H1 (cell line): ENCODE measurements around the gene GNB3. TPM values are rescaled to one million over a fixed set of nuclear protein-coding genes. Genes with fewer than 3 reads are reported as not detected.

Source experiments
- CTCF ChIA-PET: fragments of 300-600 bp; sonication (Branson Sonifier 250); formaldehyde crosslinking; loops from one replicate; lab custom pipeline; 2021; ENCODE audit not compliant: partially characterized antibody; lab: Charles Lee
- POLR2A ChIA-PET: fragments of 300-600 bp; sonication (Branson Sonifier 250); formaldehyde crosslinking; loops from one replicate; lab custom pipeline; 2021; ENCODE audit warnings: inconsistent platforms; ENCODE audit not compliant: partially characterized antibody; lab: Charles Lee
- DNase-seq, 2 experiments: peaks; one replicate each; pipeline versions ENCODE4 v3.0.0 to v3.0.0-alpha.2; 2010 to 2022; ENCODE audit warnings: low spot score in 2 of 2, low read depth in 1 of 2, mixed read lengths in 1 of 2
- FAIRE-seq: peaks from 2 replicates; lab custom pipeline; 2011; peaks lifted over from hg19 to GRCh38; lab: Jason Lieb, UNC
- H2AFZ ChIP-seq: 2 replicates; pipeline ENCODE4 v1.8.1; 2012; ENCODE audit warnings: low read length, inconsistent platforms
- H2AK5ac ChIP-seq: 2 replicates; pipeline ENCODE4 v1.6.1; 2013; ENCODE audit warnings: low read depth, low read length
- H2BK120ac ChIP-seq: replicated peaks from 2 replicates; pipeline ENCODE3; 2013; ENCODE audit warnings: low read depth, low read length, inconsistent platforms
- H2BK12ac ChIP-seq: 2 replicates; pipeline ENCODE4 v1.6.1; 2013; ENCODE audit warnings: low read depth, low read length
- H2BK15ac ChIP-seq: 2 replicates; pipeline ENCODE4 v1.6.1; 2013; ENCODE audit warnings: low read length
- H2BK20ac ChIP-seq: 2 replicates; pipeline ENCODE4 v1.6.1; 2013; ENCODE audit warnings: low read length
- H2BK5ac ChIP-seq: 2 replicates; pipeline ENCODE4 v1.6.1; 2013; ENCODE audit warnings: low read depth, low read length
- H3K14ac ChIP-seq: 2 replicates; pipeline ENCODE4 v1.6.1; 2013; ENCODE audit warnings: inconsistent platforms; ENCODE audit not compliant: insufficient read length
- H3K18ac ChIP-seq: 2 replicates; pipeline ENCODE4 v1.6.1; 2013; ENCODE audit warnings: low read length; ENCODE audit errors: extremely low read depth
- H3K23ac ChIP-seq: 2 replicates; pipeline ENCODE4 v1.6.1; 2013; ENCODE audit warnings: inconsistent platforms; ENCODE audit not compliant: insufficient read length
- H3K23me2 ChIP-seq: 2 replicates; pipeline ENCODE4 v1.6.1; 2013; ENCODE audit warnings: low read depth, low read length
- H3K27ac ChIP-seq: 2 replicates; pipeline ENCODE4 v1.6.1; 2011; ENCODE audit warnings: low read depth, low read length, inconsistent platforms
- H3K27me3 ChIP-seq, 4 experiments: replicated peaks in 1 of 4; 1 replicate in 1 of 4; 2 replicates in 3 of 4; pipeline versions ENCODE4 v1.6.1 to v1.8.1; 2011 to 2013; ENCODE audit warnings: low read length in 3 of 4, mild to moderate bottlenecking in 3 of 4, inconsistent platforms in 2 of 4, mixed read lengths in 2 of 4, moderate library complexity in 1 of 4; ENCODE audit not compliant: control insufficient read depth in 3 of 4, insufficient read depth in 3 of 4; ENCODE audit errors: extremely low read depth in 1 of 4
- H3K36me3 ChIP-seq, 4 experiments: 2 replicates each; pipeline versions ENCODE4 v1.6.1 to v1.8.1; 2011 to 2013; ENCODE audit warnings: mild to moderate bottlenecking in 4 of 4, low read length in 3 of 4, moderate library complexity in 2 of 4, control low read depth in 1 of 4, inconsistent platforms in 1 of 4; ENCODE audit not compliant: insufficient read depth in 4 of 4, control insufficient read depth in 2 of 4
- H3K4ac ChIP-seq: replicated peaks from 2 replicates; pipeline ENCODE3; 2013; ENCODE audit warnings: low read length, low read depth, mixed read lengths, inconsistent platforms; ENCODE audit not compliant: insufficient read length
- H3K4me1 ChIP-seq, 4 experiments: replicated peaks in 1 of 4; 1 replicate in 1 of 4; 2 replicates in 3 of 4; pipeline versions ENCODE4 v1.6.1 to v1.8.1; 2011 to 2013; ENCODE audit warnings: low read length in 3 of 4, inconsistent platforms in 2 of 4, mixed read lengths in 1 of 4; ENCODE audit not compliant: insufficient read depth in 4 of 4, control insufficient read depth in 3 of 4
- H3K4me2 ChIP-seq, 2 experiments: 2 replicates each; pipeline versions ENCODE4 v1.6.1 to v1.8.1; 2011 to 2013; ENCODE audit warnings: low read depth in 2 of 2, low read length in 2 of 2, control low read depth in 1 of 2, inconsistent platforms in 1 of 2, mild to moderate bottlenecking in 1 of 2; ENCODE audit not compliant: insufficient read depth in 1 of 2
- H3K4me3 ChIP-seq, 4 experiments: fragments of 200-600, 300-600 bp in 1 of 4; sonication (generic), shearing (Covaris generic), sonication (Bioruptor Twin) in 1 of 4; 2 replicates each; pipeline versions ENCODE4 v1.5.1 to v1.8.1; 2011 to 2016; ENCODE audit warnings: low read length in 4 of 4, low read depth in 3 of 4, control low read depth in 2 of 4, inconsistent platforms in 2 of 4, mild to moderate bottlenecking in 2 of 4, mixed read lengths in 1 of 4, moderate library complexity in 1 of 4; ENCODE audit not compliant: insufficient read depth in 2 of 4; ENCODE audit errors: extremely low read depth in 1 of 4
- H3K56ac ChIP-seq: replicated peaks from 2 replicates; pipeline ENCODE3; 2013; ENCODE audit warnings: low read depth, mild to moderate bottlenecking, mixed read lengths, low read length, inconsistent platforms; ENCODE audit not compliant: insufficient read length
- H3K79me1 ChIP-seq: 2 replicates; pipeline ENCODE4 v1.6.1; 2013; ENCODE audit warnings: low read depth, low read length, control low read depth
- H3K79me2 ChIP-seq, 2 experiments: 2 replicates each; pipeline versions ENCODE4 v1.6.1 to v1.8.1; 2012 to 2013; ENCODE audit warnings: low read length in 2 of 2, mild to moderate bottlenecking in 2 of 2, inconsistent platforms in 1 of 2; ENCODE audit not compliant: insufficient read depth in 2 of 2, control insufficient read depth in 1 of 2
- H3K9ac ChIP-seq, 4 experiments: replicated peaks in 1 of 4; 1 replicate in 1 of 4; 2 replicates in 3 of 4; pipeline versions ENCODE4 v1.6.1 to v1.8.1; 2011 to 2013; ENCODE audit warnings: low read depth in 3 of 4, low read length in 3 of 4, control low read depth in 2 of 4, mild to moderate bottlenecking in 2 of 4, moderate library complexity in 2 of 4, inconsistent platforms in 1 of 4; ENCODE audit errors: extremely low read depth in 1 of 4
- H3K9me3 ChIP-seq, 2 experiments: 2 replicates each; pipeline versions ENCODE4 v1.6.1 to v1.8.1; 2012 to 2013; ENCODE audit warnings: mild to moderate bottlenecking in 2 of 2, moderate library complexity in 2 of 2, control low read depth in 1 of 2, inconsistent platforms in 1 of 2, low read depth in 1 of 2, low read length in 1 of 2, mixed read lengths in 1 of 2; ENCODE audit not compliant: insufficient read depth in 2 of 2
- H4K20me1 ChIP-seq, 2 experiments: replicated peaks in 1 of 2; 2 replicates each; pipeline versions ENCODE3 to v1.8.1; 2011 to 2013; ENCODE audit warnings: inconsistent platforms in 2 of 2, low read length in 2 of 2, mild to moderate bottlenecking in 1 of 2; ENCODE audit not compliant: insufficient read depth in 2 of 2, control insufficient read depth in 1 of 2
- H4K5ac ChIP-seq: 2 replicates; pipeline ENCODE4 v1.6.1; 2013; ENCODE audit warnings: low read length, low read depth, mixed read lengths, inconsistent platforms; ENCODE audit not compliant: insufficient read length
- H4K8ac ChIP-seq: 2 replicates; pipeline ENCODE4 v1.8.0; 2013; ENCODE audit warnings: mild to moderate bottlenecking, moderate library complexity, low read length, inconsistent platforms; ENCODE audit not compliant: insufficient read depth; ENCODE audit errors: extremely low read depth
- H4K91ac ChIP-seq: replicated peaks from 2 replicates; pipeline ENCODE3; 2013; ENCODE audit warnings: low read length, mixed read lengths, inconsistent platforms; ENCODE audit not compliant: insufficient read length
- BRCA1 ChIP-seq: IDR thresholded peaks from 2 replicates; pipeline ENCODE4 v1.6.1; 2012; ENCODE audit warnings: low read depth, low read length, improper control_type of control experiment
- CBX5 ChIP-seq: fragments of 300-800, 300-1000 bp; sonication (generic); IDR thresholded peaks from 2 replicates; pipeline ENCODE4 v1.7.1; 2016; ENCODE audit warnings: antibody characterized with exemption, low read length, low read depth
- CBX8 ChIP-seq: fragments of 300-800, 300-1000 bp; sonication (generic); IDR thresholded peaks from 2 replicates; pipeline ENCODE4 v1.7.1; 2016; ENCODE audit warnings: low read depth, low read length, borderline replicate concordance
- FOSL1 ChIP-seq: IDR thresholded peaks from 2 replicates; pipeline ENCODE4 v1.6.1; 2011; ENCODE audit warnings: mild to moderate bottlenecking, low read depth, low read length, moderate library complexity; ENCODE audit not compliant: insufficient read depth
- KDM5A ChIP-seq: fragments of 200-600 bp; IDR thresholded peaks from 2 replicates; pipeline ENCODE4 v1.7.1; 2012; ENCODE audit warnings: mild to moderate bottlenecking, low read length, inconsistent platforms, mixed read lengths
- PHF8 ChIP-seq: fragments of 200-600 bp; sonication (generic); conservative IDR thresholded peaks from 2 replicates; pipeline ENCODE4 v1.7.1; 2012; ENCODE audit warnings: low read depth, mild to moderate bottlenecking, inconsistent platforms, low read length, moderate library complexity
- RFX5 ChIP-seq: IDR thresholded peaks from 2 replicates; pipeline ENCODE4 v1.6.1; 2011; ENCODE audit warnings: low read depth, low read length, improper control_type of control experiment, borderline replicate concordance
- SIN3A ChIP-seq, 2 experiments: IDR thresholded peaks in 1 of 2; conservative IDR thresholded peaks in 1 of 2; 2 replicates each; pipeline ENCODE4 v1.6.1; 2011 to 2012; ENCODE audit warnings: low read length in 2 of 2, improper control_type of control experiment in 1 of 2, low read depth in 1 of 2, mild to moderate bottlenecking in 1 of 2
- WGBS, 2 experiments: shearing (Covaris generic) in 1 of 2; methylation state at CpG; one replicate each; pipeline versions ENCODE4 v1.1.6 to v1.1.7; 2013 to 2015; ENCODE audit warnings: low lambda C conversion rate in 2 of 2, mixed read lengths in 2 of 2, inconsistent platforms in 1 of 2, low coverage in 1 of 2, missing lambda C conversion rate in 1 of 2; ENCODE audit not compliant: insufficient replicate concordance in 2 of 2, insufficient coverage in 1 of 2, insufficient read length in 1 of 2; ENCODE audit errors: extremely low coverage in 1 of 2, missing lambda C conversion rate in 1 of 2; 5-methylcytosine and 5-hydroxymethylcytosine counted together
- polyA plus RNA-seq, 7 experiments: library from polyadenylated mRNA; depleted of rRNA in 3 of 7; stranded (reverse) in 5 of 7; unstranded in 2 of 7; fragments of >200 nt in 5 of 7; fragments of 200-250 nt in 2 of 7; gene quantifications; 1 replicate in 5 of 7; 2 replicates in 1 of 7; 4 replicates in 1 of 7; pipeline versions ENCODE4 v1.2.1 to v1.2.3, GENCODE V29; 2011 to 2013; ENCODE audit warnings: missing spikeins in 2 of 7, mixed read lengths in 2 of 7
- total RNA-seq: library from RNA; stranded (reverse); fragmentation: NEBNext Ultra II Directional; extraction: Animal tissue kit (Norgen Biotek cat#: 25700); gene quantifications from 2 replicates; pipeline ENCODE4 v1.2.1, GENCODE V29; 2021
- TF ChIP-seq, protein P1 (sequence below), 3 experiments: IDR thresholded peaks; 1 replicate in 2 of 3; 2 replicates in 1 of 3; pipeline versions ENCODE4 v1.5.1 to v1.6.1; 2011; ENCODE audit warnings: low read length in 3 of 3, mild to moderate bottlenecking in 3 of 3, inconsistent platforms in 2 of 3, low read depth in 1 of 3, moderate library complexity in 1 of 3; ENCODE audit not compliant: insufficient read depth in 1 of 3; ENCODE audit errors: control extremely low read depth in 1 of 3

Gene GNB3
- total and polyA plus RNA-seq, 2 of the 8 experiments (the other 6 are each of a cell fraction or from before 2014, with no cell fraction given): 9.9 TPM

DNA sequence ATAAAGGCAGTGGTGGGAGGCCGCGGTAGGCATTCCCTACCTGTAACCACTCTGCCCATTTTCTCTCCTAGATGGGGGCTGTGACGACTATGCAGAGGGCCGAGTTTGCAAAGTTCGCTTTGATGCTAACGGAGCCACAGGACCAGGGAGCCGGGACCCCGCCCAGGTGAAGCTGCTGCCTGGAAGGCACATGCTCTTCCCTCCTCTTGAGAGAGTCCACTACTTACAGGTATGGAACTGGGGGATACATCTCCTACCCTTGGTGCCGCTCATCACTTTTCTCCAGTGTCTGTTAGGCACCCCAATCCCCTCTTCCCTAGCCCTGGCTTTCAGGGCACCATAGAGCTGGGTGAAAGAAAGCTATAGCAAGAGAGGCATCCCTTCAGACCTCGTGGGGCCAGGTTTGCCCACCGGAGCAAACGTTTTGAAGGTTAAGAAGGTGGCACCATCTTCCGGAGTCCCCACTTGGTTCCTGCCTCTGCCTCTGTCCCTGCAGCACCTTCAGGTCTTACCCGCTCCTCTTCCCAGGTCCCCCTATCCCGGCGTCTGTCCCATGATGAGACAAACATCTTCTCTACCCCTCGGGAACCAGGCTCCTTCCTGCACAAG, 14.5 kb upstream of the GNB3 start:
- Histone ChIP-seq H3K14ac (no peak overlapping the region), H3K23ac (no peak overlapping the region), H2AK5ac (no peak overlapping the region), H4K8ac (no peak overlapping the region; the same call in 1 of the 2 replicates), H3K18ac (no peak overlapping the region), H2BK12ac (no peak overlapping the region), H3K9me3 (no peaks in the 10 kb centered on the region), H3K23me2 (peaks cover 24% of the 10 kb centered on the region), H2AFZ (no peak overlapping the region), H3K36me3 (peaks cover 0 to 8% (median 6%) of the 10 kb centered on the region in 4 experiments; a peak in 3 of 8 replicates), H3K4me1 (peaks cover 4 to 40% (median 26%) of the 10 kb centered on the region in 4 experiments), H4K5ac (no peak overlapping the region), H3K4ac (no peak overlapping the region), H2BK15ac (0 out of 2 replicates have a peak overlapping the region, but pooled peaks have one; percentile 3), H3K79me1 (peaks cover 4% of the 10 kb centered on the region), H3K4me2 (no peak overlapping the region; a peak in 1 of 4 replicates), H2BK120ac (no peak overlapping the region), H3K56ac (no peak overlapping the region), H3K9ac (no peak overlapping the region), H3K27me3 (peaks cover 0 to 12% (median 8%) of the 10 kb centered on the region in 4 experiments; a peak in 5 of 7 replicates), H2BK5ac (no peak overlapping the region), H4K20me1 (peaks cover 0 to 7% of the 10 kb centered on the region in 2 experiments), H2BK20ac (no peak overlapping the region), H3K27ac (no peak overlapping the region), H4K91ac (no peak overlapping the region), H3K4me3 (no peak overlapping the region), H3K79me2 (peaks cover 0 to 9% of the 10 kb centered on the region in 2 experiments; a peak in 1 of 4 replicates)
- TF ChIP-seq SIN3A (conservative IDR thresholded peaks at IDR 0.05 in 1 of 2, IDR thresholded peaks at IDR 0.05 in 1 of 2; ENCODE audit: low read depth in 1 of 2, low read length in 2 of 2) (no peak), FOSL1 (no peak), PHF8 (no peak), RFX5 (no peak), CBX8 (no peak), KDM5A (no peak), CBX5 (no peak), BRCA1 (no peak)
- TF ChIP-seq, protein P1, sequence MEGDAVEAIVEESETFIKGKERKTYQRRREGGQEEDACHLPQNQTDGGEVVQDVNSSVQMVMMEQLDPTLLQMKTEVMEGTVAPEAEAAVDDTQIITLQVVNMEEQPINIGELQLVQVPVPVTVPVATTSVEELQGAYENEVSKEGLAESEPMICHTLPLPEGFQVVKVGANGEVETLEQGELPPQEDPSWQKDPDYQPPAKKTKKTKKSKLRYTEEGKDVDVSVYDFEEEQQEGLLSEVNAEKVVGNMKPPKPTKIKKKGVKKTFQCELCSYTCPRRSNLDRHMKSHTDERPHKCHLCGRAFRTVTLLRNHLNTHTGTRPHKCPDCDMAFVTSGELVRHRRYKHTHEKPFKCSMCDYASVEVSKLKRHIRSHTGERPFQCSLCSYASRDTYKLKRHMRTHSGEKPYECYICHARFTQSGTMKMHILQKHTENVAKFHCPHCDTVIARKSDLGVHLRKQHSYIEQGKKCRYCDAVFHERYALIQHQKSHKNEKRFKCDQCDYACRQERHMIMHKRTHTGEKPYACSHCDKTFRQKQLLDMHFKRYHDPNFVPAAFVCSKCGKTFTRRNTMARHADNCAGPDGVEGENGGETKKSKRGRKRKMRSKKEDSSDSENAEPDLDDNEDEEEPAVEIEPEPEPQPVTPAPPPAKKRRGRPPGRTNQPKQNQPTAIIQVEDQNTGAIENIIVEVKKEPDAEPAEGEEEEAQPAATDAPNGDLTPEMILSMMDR (IDR thresholded peaks at IDR 0.05; ENCODE audit: control extremely low read depth in 1 of 3, insufficient read depth in 1 of 3, low read depth in 1 of 3, low read length in 3 of 3): no peak
- 78% methylated on average over 17 of the region's 17 CpGs; no CpG with 5 or more reads in 1 of the 2 experiments for WGBS, 2 experiments
- ChIA-PET CTCF (interaction anchor here (0.6 to 23.7 kb wide), 24 partner anchors 9 to 275 kb away, joined by 3 to 532 read pairs (median 10); partner anchors contain the start of genes CD4, CDCA3, COPS7A and GNB3), POLR2A (interaction anchor here (0.7 to 27.1 kb wide), 7 partner anchors 12 to 211 kb away, joined by 3 to 388 read pairs (median 45); partner anchors contain the start of genes CDCA3, GNB3, MLF2 and PTMS)
- DNase-seq (no peak), FAIRE-seq (no peak)
